ENCODE data around the gene RIMS3.

DNA sequence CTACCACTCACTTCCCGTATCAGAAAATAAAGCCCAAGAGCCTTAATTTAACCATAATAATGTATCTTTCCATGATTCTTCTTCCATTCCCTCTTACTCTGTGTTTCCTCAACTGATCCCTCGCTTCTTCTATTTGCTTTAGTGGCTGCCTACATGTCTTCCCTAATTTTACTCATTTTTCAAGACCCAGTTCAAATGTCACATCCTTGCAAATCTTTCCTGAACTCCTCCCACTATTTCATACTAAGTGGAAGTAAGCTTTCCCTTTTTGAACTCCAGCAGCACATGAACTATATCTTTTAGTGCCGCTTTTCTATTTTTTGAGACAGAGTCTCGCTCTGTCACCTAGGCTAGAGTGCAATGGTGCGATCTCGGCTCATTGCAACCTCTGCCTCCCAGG lies 22.2 kb upstream of the RIMS3 start:
- TF ChIP-seq CTCF (IDR thresholded peaks at IDR 0.05; ENCODE audit: poor library complexity, severe bottlenecking), result no peak
- no peak for TF ChIP-seq EP300 (conservative IDR thresholded peaks at IDR 0.05; ENCODE audit: poor library complexity, severe bottlenecking)
- TF ChIP-seq MXI1 (conservative IDR thresholded peaks at IDR 0.05; ENCODE audit: poor library complexity, severe bottlenecking), result no peak
- TF ChIP-seq SMC3 (conservative IDR thresholded peaks at IDR 0.05; ENCODE audit: poor library complexity), result no peak
- TF ChIP-seq EZH2 (IDR thresholded peaks at IDR 0.05; ENCODE audit: borderline replicate concordance, insufficient read depth, low read length, poor library complexity, severe bottlenecking), result no peak
- TF ChIP-seq, protein P1, sequence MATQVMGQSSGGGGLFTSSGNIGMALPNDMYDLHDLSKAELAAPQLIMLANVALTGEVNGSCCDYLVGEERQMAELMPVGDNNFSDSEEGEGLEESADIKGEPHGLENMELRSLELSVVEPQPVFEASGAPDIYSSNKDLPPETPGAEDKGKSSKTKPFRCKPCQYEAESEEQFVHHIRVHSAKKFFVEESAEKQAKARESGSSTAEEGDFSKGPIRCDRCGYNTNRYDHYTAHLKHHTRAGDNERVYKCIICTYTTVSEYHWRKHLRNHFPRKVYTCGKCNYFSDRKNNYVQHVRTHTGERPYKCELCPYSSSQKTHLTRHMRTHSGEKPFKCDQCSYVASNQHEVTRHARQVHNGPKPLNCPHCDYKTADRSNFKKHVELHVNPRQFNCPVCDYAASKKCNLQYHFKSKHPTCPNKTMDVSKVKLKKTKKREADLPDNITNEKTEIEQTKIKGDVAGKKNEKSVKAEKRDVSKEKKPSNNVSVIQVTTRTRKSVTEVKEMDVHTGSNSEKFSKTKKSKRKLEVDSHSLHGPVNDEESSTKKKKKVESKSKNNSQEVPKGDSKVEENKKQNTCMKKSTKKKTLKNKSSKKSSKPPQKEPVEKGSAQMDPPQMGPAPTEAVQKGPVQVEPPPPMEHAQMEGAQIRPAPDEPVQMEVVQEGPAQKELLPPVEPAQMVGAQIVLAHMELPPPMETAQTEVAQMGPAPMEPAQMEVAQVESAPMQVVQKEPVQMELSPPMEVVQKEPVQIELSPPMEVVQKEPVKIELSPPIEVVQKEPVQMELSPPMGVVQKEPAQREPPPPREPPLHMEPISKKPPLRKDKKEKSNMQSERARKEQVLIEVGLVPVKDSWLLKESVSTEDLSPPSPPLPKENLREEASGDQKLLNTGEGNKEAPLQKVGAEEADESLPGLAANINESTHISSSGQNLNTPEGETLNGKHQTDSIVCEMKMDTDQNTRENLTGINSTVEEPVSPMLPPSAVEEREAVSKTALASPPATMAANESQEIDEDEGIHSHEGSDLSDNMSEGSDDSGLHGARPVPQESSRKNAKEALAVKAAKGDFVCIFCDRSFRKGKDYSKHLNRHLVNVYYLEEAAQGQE (IDR thresholded peaks at IDR 0.05; ENCODE audit: borderline replicate concordance), result no peak
- TF ChIP-seq POLR2AphosphoS5 (IDR thresholded peaks at IDR 0.05), result no peak
- TF ChIP-seq RAD21 (conservative IDR thresholded peaks at IDR 0.05), result no peak
- TF ChIP-seq TAF1 (IDR thresholded peaks at IDR 0.05; ENCODE audit: low read depth), result no peak

Measured in neural cell (in vitro differentiated cells).